ENCODE data around the gene TNNI3K.
A peak's percentile ranks its signal among the peaks of the same experiment; 100 is the strongest.

The TNNI3K gene

GRCh38 chr1:74334147-74334546 lies 99.0 kb downstream of the TNNI3K start:
- no peak for DNase-seq
- Histone ChIP-seq H3K27ac (ENCODE audit: insufficient read depth in 1 of 2, low read depth in 1 of 2, low read length in 2 of 2, poor library complexity in 1 of 2, severe bottlenecking in 2 of 2) (no peak overlapping the region), H3K27me3 (replicated peaks in 2 of 5; ENCODE audit: control insufficient read depth in 4 of 5, insufficient read depth in 5 of 5, low read length in 4 of 5) (no peaks in the 10 kb centered on the region), H3K9me3 (ENCODE audit: control extremely low read depth in 1 of 5, control insufficient read depth in 4 of 5, insufficient read depth in 2 of 5, low read depth in 1 of 5, low read length in 4 of 5) (no peaks in the 10 kb centered on the region), H3K4me1 (ENCODE audit: control extremely low read depth in 1 of 4, control insufficient read depth in 4 of 4, insufficient read depth in 4 of 4, low read length in 3 of 4) (no peaks in the 10 kb centered on the region), H3K4me3 (ENCODE audit: control insufficient read depth in 1 of 7, extremely low read depth in 1 of 7, insufficient read depth in 4 of 7, low read depth in 2 of 7, low read length in 6 of 7) (no peak overlapping the region), H3K36me3 (ENCODE audit: control insufficient read depth in 4 of 4, insufficient read depth in 4 of 4, low read length in 3 of 4) (no peaks in the 10 kb centered on the region)
- CTCF ChIA-PET, result interaction anchor here (1.1 kb wide), 1 partner anchor 8 kb away, joined by 3 read pairs; no protein-coding TSS in a partner anchor
- POLR2A ChIA-PET, result no interaction called here

GRCh38 chr1:74340656-74341055 lies 105.5 kb downstream of the TNNI3K start:
- POLR2A ChIA-PET, result no interaction called here
- WGBS (ENCODE audit: insufficient coverage), result 90% methylated on average over 2 of the region's 2 CpGs
- Histone ChIP-seq H3K9me3 (ENCODE audit: control extremely low read depth in 1 of 5, control insufficient read depth in 4 of 5, insufficient read depth in 2 of 5, low read depth in 1 of 5, low read length in 4 of 5) (no peaks in the 10 kb centered on the region), H3K36me3 (ENCODE audit: control insufficient read depth in 4 of 4, insufficient read depth in 4 of 4, low read length in 3 of 4) (no peaks in the 10 kb centered on the region), H3K4me3 (ENCODE audit: control insufficient read depth in 1 of 7, extremely low read depth in 1 of 7, insufficient read depth in 4 of 7, low read depth in 2 of 7, low read length in 6 of 7) (no peak overlapping the region), H3K27me3 (replicated peaks in 2 of 5; ENCODE audit: control insufficient read depth in 4 of 5, insufficient read depth in 5 of 5, low read length in 4 of 5) (no peaks in the 10 kb centered on the region), H3K27ac (ENCODE audit: insufficient read depth in 1 of 2, low read depth in 1 of 2, low read length in 2 of 2, poor library complexity in 1 of 2, severe bottlenecking in 2 of 2) (no peak overlapping the region), H3K4me1 (ENCODE audit: control extremely low read depth in 1 of 4, control insufficient read depth in 4 of 4, insufficient read depth in 4 of 4, low read length in 3 of 4) (no peaks in the 10 kb centered on the region)
- no peak for DNase-seq
- CTCF ChIA-PET, result no interaction called here

- H3K27ac ChIP-seq (ENCODE audit: insufficient read depth in 1 of 2, low read depth in 1 of 2, low read length in 2 of 2, poor library complexity in 1 of 2, severe bottlenecking in 2 of 2), result no peak overlapping the region
- no peaks in the 10 kb centered on the region for H3K4me1 ChIP-seq (ENCODE audit: control extremely low read depth in 1 of 4, control insufficient read depth in 4 of 4, insufficient read depth in 4 of 4, low read length in 3 of 4)
- no peaks in the 10 kb centered on the region for H3K27me3 ChIP-seq (replicated peaks in 2 of 5; ENCODE audit: control insufficient read depth in 4 of 5, insufficient read depth in 5 of 5, low read length in 4 of 5)
- H3K36me3 ChIP-seq (ENCODE audit: control insufficient read depth in 4 of 4, insufficient read depth in 4 of 4, low read length in 3 of 4), result no peaks in the 10 kb centered on the region
- H3K4me3 ChIP-seq (ENCODE audit: control insufficient read depth in 1 of 7, extremely low read depth in 1 of 7, insufficient read depth in 4 of 7, low read depth in 2 of 7, low read length in 6 of 7), result no peak overlapping the region
- no peak for DNase-seq
- WGBS (ENCODE audit: insufficient coverage), result no CpG with 5 or more reads among the region's 4 CpGs
- no peaks in the 10 kb centered on the region for H3K9me3 ChIP-seq (ENCODE audit: control extremely low read depth in 1 of 5, control insufficient read depth in 4 of 5, insufficient read depth in 2 of 5, low read depth in 1 of 5, low read length in 4 of 5)
- CTCF ChIA-PET, result interaction anchor here (1.1 kb wide), 1 partner anchor 17 kb away, joined by 3 read pairs; no protein-coding TSS in a partner anchor
- POLR2A ChIA-PET, result no interaction called here
Observed at GRCh38 chr1:74341702-74342339, 106.6 kb downstream of the TNNI3K start.

DNA sequence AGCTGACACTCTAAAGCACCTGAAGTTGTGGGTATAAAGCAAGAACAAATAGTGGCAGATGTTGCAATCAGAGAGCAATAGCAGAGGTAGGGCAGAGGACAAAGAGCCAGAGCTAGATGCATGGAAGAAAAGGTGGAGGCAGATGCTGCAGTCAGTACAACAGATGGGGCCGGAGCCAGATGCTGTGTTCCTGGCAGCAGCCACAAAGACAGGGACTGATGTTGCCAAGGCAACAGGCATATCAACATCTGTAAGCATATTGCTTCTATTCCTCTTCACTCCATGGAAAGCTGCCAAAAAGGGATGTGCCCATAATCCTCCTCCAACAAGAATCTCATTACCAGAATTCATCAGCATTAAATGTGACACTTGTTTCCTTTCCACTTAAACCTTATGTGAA lies 108.0 kb downstream of the TNNI3K start:
- peak in 2 of 3 donors; percentile 27 to 66 for DNase-seq
- H3K27ac ChIP-seq (ENCODE audit: insufficient read depth in 1 of 2, low read depth in 1 of 2, low read length in 2 of 2, poor library complexity in 1 of 2, severe bottlenecking in 2 of 2), result no peak overlapping the region
- H3K27me3 ChIP-seq (replicated peaks in 2 of 5; ENCODE audit: control insufficient read depth in 4 of 5, insufficient read depth in 5 of 5, low read length in 4 of 5), result no peaks in the 10 kb centered on the region
- H3K36me3 ChIP-seq (ENCODE audit: control insufficient read depth in 4 of 4, insufficient read depth in 4 of 4, low read length in 3 of 4), result no peaks in the 10 kb centered on the region
- no peaks in the 10 kb centered on the region for H3K4me1 ChIP-seq (ENCODE audit: control extremely low read depth in 1 of 4, control insufficient read depth in 4 of 4, insufficient read depth in 4 of 4, low read length in 3 of 4)
- no peak overlapping the region for H3K4me3 ChIP-seq (ENCODE audit: control insufficient read depth in 1 of 7, extremely low read depth in 1 of 7, insufficient read depth in 4 of 7, low read depth in 2 of 7, low read length in 6 of 7)
- H3K9me3 ChIP-seq (ENCODE audit: control extremely low read depth in 1 of 5, control insufficient read depth in 4 of 5, insufficient read depth in 2 of 5, low read depth in 1 of 5, low read length in 4 of 5), result no peaks in the 10 kb centered on the region
- ChIA-PET CTCF (no interaction called here), POLR2A (no interaction called here)
- 100% methylated on average over 1 of the region's 1 CpG for whole genome bisulfite sequencing (ENCODE audit: insufficient coverage)

DNA sequence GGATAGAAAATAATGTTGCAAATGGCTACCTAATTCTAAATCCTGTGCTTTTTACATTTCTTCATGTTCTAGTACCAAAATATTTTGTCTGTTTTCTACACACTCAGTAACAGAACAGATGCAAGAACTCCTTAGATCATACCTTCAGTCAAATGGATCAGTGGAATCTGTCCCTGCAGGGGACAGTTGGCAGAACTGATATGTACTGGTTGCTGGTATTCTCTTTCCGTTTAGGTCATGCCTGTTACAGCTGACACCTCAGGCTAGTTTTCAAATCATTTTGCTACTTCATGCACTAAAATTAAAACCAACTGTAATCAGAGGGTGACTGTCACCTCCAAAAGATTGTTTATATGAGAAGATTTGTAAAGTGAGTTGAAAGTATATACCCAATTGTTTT lies 109.2 kb downstream of the TNNI3K start:
- no CpG with 5 or more reads among the region's 1 CpG for WGBS (ENCODE audit: insufficient coverage)
- no peaks in the 10 kb centered on the region for H3K4me1 ChIP-seq (ENCODE audit: control extremely low read depth in 1 of 4, control insufficient read depth in 4 of 4, insufficient read depth in 4 of 4, low read length in 3 of 4)
- no peak overlapping the region for H3K27ac ChIP-seq (ENCODE audit: insufficient read depth in 1 of 2, low read depth in 1 of 2, low read length in 2 of 2, poor library complexity in 1 of 2, severe bottlenecking in 2 of 2)
- POLR2A ChIA-PET, result no interaction called here
- no peak for DNase-seq
- H3K9me3 ChIP-seq (ENCODE audit: control extremely low read depth in 1 of 5, control insufficient read depth in 4 of 5, insufficient read depth in 2 of 5, low read depth in 1 of 5, low read length in 4 of 5), result no peaks in the 10 kb centered on the region
- H3K36me3 ChIP-seq (ENCODE audit: control insufficient read depth in 4 of 4, insufficient read depth in 4 of 4, low read length in 3 of 4), result no peaks in the 10 kb centered on the region
- CTCF ChIA-PET, result no interaction called here
- no peaks in the 10 kb centered on the region for H3K27me3 ChIP-seq (replicated peaks in 2 of 5; ENCODE audit: control insufficient read depth in 4 of 5, insufficient read depth in 5 of 5, low read length in 4 of 5)
- no peak overlapping the region for H3K4me3 ChIP-seq (ENCODE audit: control insufficient read depth in 1 of 7, extremely low read depth in 1 of 7, insufficient read depth in 4 of 7, low read depth in 2 of 7, low read length in 6 of 7)

- no peak overlapping the region for H3K4me3 ChIP-seq (ENCODE audit: control insufficient read depth in 1 of 7, extremely low read depth in 1 of 7, insufficient read depth in 4 of 7, low read depth in 2 of 7, low read length in 6 of 7)
- H3K9me3 ChIP-seq (ENCODE audit: control extremely low read depth in 1 of 5, control insufficient read depth in 4 of 5, insufficient read depth in 2 of 5, low read depth in 1 of 5, low read length in 4 of 5), result no peaks in the 10 kb centered on the region
- POLR2A ChIA-PET, result no interaction called here
- DNase-seq, result no peak
- CTCF ChIA-PET, result no interaction called here
- H3K36me3 ChIP-seq (ENCODE audit: control insufficient read depth in 4 of 4, insufficient read depth in 4 of 4, low read length in 3 of 4), result no peaks in the 10 kb centered on the region
- H3K27ac ChIP-seq (ENCODE audit: insufficient read depth in 1 of 2, low read depth in 1 of 2, low read length in 2 of 2, poor library complexity in 1 of 2, severe bottlenecking in 2 of 2), result no peak overlapping the region
- no peaks in the 10 kb centered on the region for H3K4me1 ChIP-seq (ENCODE audit: control extremely low read depth in 1 of 4, control insufficient read depth in 4 of 4, insufficient read depth in 4 of 4, low read length in 3 of 4)
- WGBS (ENCODE audit: insufficient coverage), result no CpG with 5 or more reads among the region's 1 CpG
- H3K27me3 ChIP-seq (replicated peaks in 2 of 5; ENCODE audit: control insufficient read depth in 4 of 5, insufficient read depth in 5 of 5, low read length in 4 of 5), result no peaks in the 10 kb centered on the region
Observed at GRCh38 chr1:74356493-74356892, 121.3 kb downstream of the TNNI3K start.

DNA sequence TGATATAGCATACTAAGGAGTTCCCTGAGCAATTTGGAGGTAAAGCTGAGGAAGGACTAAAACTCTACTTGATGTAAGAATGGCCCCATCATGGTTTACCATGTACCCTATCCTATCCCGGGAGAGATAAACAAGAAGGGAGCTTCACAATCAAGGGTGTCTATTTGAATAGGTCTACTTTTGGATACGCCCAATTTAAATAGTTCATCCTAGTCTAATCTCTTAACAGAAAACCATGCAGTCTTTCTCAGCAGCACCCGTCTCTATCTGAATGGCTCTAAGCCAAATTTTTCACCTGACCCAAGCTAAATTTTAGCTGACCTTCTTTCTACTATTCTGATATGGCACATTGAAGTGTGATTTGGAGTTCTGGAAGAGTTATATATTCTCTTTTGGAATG lies 122.0 kb downstream of the TNNI3K start:
- DNase-seq, result no peak
- CTCF ChIA-PET, result no interaction called here

More for the DNA sequence above, 122.0 kb downstream of the TNNI3K start:
- POLR2A ChIA-PET, result no interaction called here
- Histone ChIP-seq H3K27me3 (replicated peaks in 2 of 5; ENCODE audit: control insufficient read depth in 4 of 5, insufficient read depth in 5 of 5, low read length in 4 of 5) (no peaks in the 10 kb centered on the region), H3K4me3 (ENCODE audit: control insufficient read depth in 1 of 7, extremely low read depth in 1 of 7, insufficient read depth in 4 of 7, low read depth in 2 of 7, low read length in 6 of 7) (no peak overlapping the region), H3K27ac (ENCODE audit: insufficient read depth in 1 of 2, low read depth in 1 of 2, low read length in 2 of 2, poor library complexity in 1 of 2, severe bottlenecking in 2 of 2) (no peak overlapping the region), H3K4me1 (ENCODE audit: control extremely low read depth in 1 of 4, control insufficient read depth in 4 of 4, insufficient read depth in 4 of 4, low read length in 3 of 4) (no peaks in the 10 kb centered on the region), H3K36me3 (ENCODE audit: control insufficient read depth in 4 of 4, insufficient read depth in 4 of 4, low read length in 3 of 4) (no peaks in the 10 kb centered on the region), H3K9me3 (ENCODE audit: control extremely low read depth in 1 of 5, control insufficient read depth in 4 of 5, insufficient read depth in 2 of 5, low read depth in 1 of 5, low read length in 4 of 5) (no peaks in the 10 kb centered on the region)
- 92% methylated on average over 2 of the region's 3 CpGs for WGBS (ENCODE audit: insufficient coverage)
